GM18517 (cell line): ENCODE measurements around the gene DSCAM.
"Not testable (repeated sequence)": the region's sequence is repeated elsewhere in the genome, so short reads cannot be mapped to it uniquely, and the experiment has no call there.

Source experiments
- ATAC-seq: cut with Tn5 transposase; IDR thresholded peaks from one replicate; pipeline ENCODE4 v1.9.1; 2021; ENCODE audit warnings: mild to moderate bottlenecking, moderate library complexity; ENCODE audit not compliant: unreplicated experiment

The DSCAM gene

GRCh38 chr21:40029888-40030287 is 817.1 kb downstream of the DSCAM start:
- no peak for ATAC-seq

- not testable (repeated sequence) for ATAC-seq
Measured at GRCh38 chr21:40028393-40028792, 818.6 kb downstream of the DSCAM start.

- no peak for ATAC-seq
Measured at GRCh38 chr21:40021558-40022351, 825.2 kb downstream of the DSCAM start.

- no peak for ATAC-seq
Measured at GRCh38 chr21:40020651-40021050, 826.3 kb downstream of the DSCAM start.

GRCh38 chr21:40018871-40019475 is 828.0 kb downstream of the DSCAM start:
- ATAC-seq: no peak

- no peak for ATAC-seq
Measured at GRCh38 chr21:40016667-40017066, 830.3 kb downstream of the DSCAM start.

GRCh38 chr21:40016234-40016633 is 830.7 kb downstream of the DSCAM start:
- no peak for ATAC-seq

- no peak for ATAC-seq
Measured at GRCh38 chr21:40015818-40016217, 831.1 kb downstream of the DSCAM start.

- no peak for ATAC-seq
Measured at GRCh38 chr21:40014394-40014793, 832.6 kb downstream of the DSCAM start.

GRCh38 chr21:40013001-40013735 is 833.8 kb downstream of the DSCAM start:
- ATAC-seq: no peak

- no peak for ATAC-seq
Measured at GRCh38 chr21:40011371-40011770, 835.6 kb downstream of the DSCAM start.

GRCh38 chr21:40002978-40003377 is 844.0 kb downstream of the DSCAM start:
- ATAC-seq: no peak

- ATAC-seq: no peak
Measured at GRCh38 chr21:39984286-39984991, 862.5 kb downstream of the DSCAM start.

- no peak for ATAC-seq
Measured at GRCh38 chr21:39980241-39980820, 866.6 kb downstream of the DSCAM start.

GRCh38 chr21:39979321-39979720 is 867.6 kb downstream of the DSCAM start:
- no peak for ATAC-seq

- no peak for ATAC-seq
Measured at GRCh38 chr21:39976800-39977199, 870.2 kb downstream of the DSCAM start.

- ATAC-seq: no peak
Measured at GRCh38 chr21:39972976-39973770, 873.8 kb downstream of the DSCAM start.

GRCh38 chr21:39972471-39972870 is 874.5 kb downstream of the DSCAM start:
- no peak for ATAC-seq

GRCh38 chr21:39971956-39972355 is 875.0 kb downstream of the DSCAM start:
- ATAC-seq: no peak
